ENCODE measurements around the gene NDUFB2.
"Not testable (repeated sequence)": the region's sequence is repeated elsewhere in the genome, so short reads cannot be mapped to it uniquely, and the experiment has no call there.

The NDUFB2 gene

GRCh38 chr7:140696680-140697446 is at the start of gene NDUFB2:
Gene NDUFB2 (plus strand): TSS chr7:140696708. CDS start chr7:140696745, 37 bp downstream.
- peak; percentile 83 for DNase-seq (ENCODE audit: low spot score)

GRCh38 chr7:140646931-140647647 is 49.4 kb upstream of the NDUFB2 start:
- peak; percentile 94 for DNase-seq (ENCODE audit: low spot score)

GRCh38 chr7:140649556-140650205 is 46.8 kb upstream of the NDUFB2 start:
- DNase-seq (ENCODE audit: low spot score) = no peak

- no peak for DNase-seq (ENCODE audit: low spot score)
Measured at GRCh38 chr7:140650367-140650766, 46.1 kb upstream of the NDUFB2 start.

- peak; percentile 95 for DNase-seq (ENCODE audit: low spot score)
Measured at GRCh38 chr7:140653319-140654108, 43.0 kb upstream of the NDUFB2 start.

GRCh38 chr7:140654109-140654387 is 42.5 kb upstream of the NDUFB2 start:
- no peak for DNase-seq (ENCODE audit: low spot score)

- no peak for DNase-seq (ENCODE audit: low spot score)
Measured at GRCh38 chr7:140654661-140655060, 41.8 kb upstream of the NDUFB2 start.

- no peak for DNase-seq (ENCODE audit: low spot score)
Measured at GRCh38 chr7:140655511-140656408, 40.7 kb upstream of the NDUFB2 start.

GRCh38 chr7:140656548-140657515 is 39.7 kb upstream of the NDUFB2 start:
- peak; percentile 66 for DNase-seq (ENCODE audit: low spot score)

GRCh38 chr7:140657891-140658290 is 38.6 kb upstream of the NDUFB2 start:
- no peak for DNase-seq (ENCODE audit: low spot score)

- no peak for DNase-seq (ENCODE audit: low spot score)
Measured at GRCh38 chr7:140659856-140660255, 36.7 kb upstream of the NDUFB2 start.

GRCh38 chr7:140661124-140661523 is 35.4 kb upstream of the NDUFB2 start:
- DNase-seq (ENCODE audit: low spot score) = no peak

GRCh38 chr7:140662938-140663337 is 33.6 kb upstream of the NDUFB2 start:
- DNase-seq (ENCODE audit: low spot score) = not testable (repeated sequence)

GRCh38 chr7:140667476-140667875 is 29.0 kb upstream of the NDUFB2 start:
- DNase-seq (ENCODE audit: low spot score) = no peak

- no peak for DNase-seq (ENCODE audit: low spot score)
Measured at GRCh38 chr7:140668641-140669040, 27.9 kb upstream of the NDUFB2 start.

- no peak for DNase-seq (ENCODE audit: low spot score)
Measured at GRCh38 chr7:140669352-140669751, 27.2 kb upstream of the NDUFB2 start.

- not testable (repeated sequence) for DNase-seq (ENCODE audit: low spot score)
Measured at GRCh38 chr7:140669862-140670261, 26.6 kb upstream of the NDUFB2 start.

- DNase-seq (ENCODE audit: low spot score) = no peak
Measured at GRCh38 chr7:140670343-140670935, 26.1 kb upstream of the NDUFB2 start.

GRCh38 chr7:140671966-140672365 is 24.5 kb upstream of the NDUFB2 start:
- DNase-seq (ENCODE audit: low spot score) = no peak

Measured in COLO829 (cell line).